GM18873 (cell line): ENCODE measurements around the gene CAVIN4.

Source experiments
- ATAC-seq: cut with Tn5 transposase; IDR thresholded peaks from one replicate; pipeline ENCODE4 v1.9.1; 2021; ENCODE audit warnings: mild to moderate bottlenecking, moderate library complexity, moderate number of reproducible peaks; ENCODE audit not compliant: unreplicated experiment, low FRiP score

The CAVIN4 gene

GRCh38 chr9:100587375-100587774 lies 9.5 kb downstream of the CAVIN4 start:
- no peak for ATAC-seq

- ATAC-seq, result no peak
Observed at GRCh38 chr9:100589582-100589981, 11.7 kb downstream of the CAVIN4 start.

GRCh38 chr9:100590481-100590880 lies 12.6 kb downstream of the CAVIN4 start:
- no peak for ATAC-seq

GRCh38 chr9:100591139-100591538 lies 13.3 kb downstream of the CAVIN4 start:
- no peak for ATAC-seq

- no peak for ATAC-seq
Observed at GRCh38 chr9:100591639-100592412, 13.9 kb downstream of the CAVIN4 start.

- ATAC-seq, result peak; percentile 38
Observed at GRCh38 chr9:100595391-100596199, 17.7 kb downstream of the CAVIN4 start.

GRCh38 chr9:100597236-100597635 lies 19.4 kb downstream of the CAVIN4 start:
- no peak for ATAC-seq

GRCh38 chr9:100598641-100599145 lies 20.8 kb downstream of the CAVIN4 start:
- peak; percentile 65 for ATAC-seq

GRCh38 chr9:100600521-100601079 lies 22.7 kb downstream of the CAVIN4 start:
- ATAC-seq, result no peak

- peak; percentile 69 for ATAC-seq
Observed at GRCh38 chr9:100601216-100601615, 23.3 kb downstream of the CAVIN4 start.

GRCh38 chr9:100602342-100602801 lies 24.5 kb downstream of the CAVIN4 start:
- ATAC-seq, result no peak

GRCh38 chr9:100605405-100605804 lies 27.5 kb downstream of the CAVIN4 start:
- ATAC-seq, result no peak

- no peak for ATAC-seq
Observed at GRCh38 chr9:100619194-100619593, 41.3 kb downstream of the CAVIN4 start.

GRCh38 chr9:100619665-100620064 lies 41.8 kb downstream of the CAVIN4 start:
- no peak for ATAC-seq

- no peak for ATAC-seq
Observed at GRCh38 chr9:100623969-100624368, 46.1 kb downstream of the CAVIN4 start.

GRCh38 chr9:100626949-100627348 lies 49.1 kb downstream of the CAVIN4 start:
- ATAC-seq, result no peak

- no peak for ATAC-seq
Observed at GRCh38 chr9:100637787-100638186, 59.9 kb downstream of the CAVIN4 start.
